ENCODE data around the gene GREB1L. TPM values are rescaled to one million over a fixed set of nuclear protein-coding genes. Genes with fewer than 3 reads are reported as not detected.

Gene GREB1L
- polyA plus RNA-seq, 1 experiment: 2.7 TPM

DNA sequence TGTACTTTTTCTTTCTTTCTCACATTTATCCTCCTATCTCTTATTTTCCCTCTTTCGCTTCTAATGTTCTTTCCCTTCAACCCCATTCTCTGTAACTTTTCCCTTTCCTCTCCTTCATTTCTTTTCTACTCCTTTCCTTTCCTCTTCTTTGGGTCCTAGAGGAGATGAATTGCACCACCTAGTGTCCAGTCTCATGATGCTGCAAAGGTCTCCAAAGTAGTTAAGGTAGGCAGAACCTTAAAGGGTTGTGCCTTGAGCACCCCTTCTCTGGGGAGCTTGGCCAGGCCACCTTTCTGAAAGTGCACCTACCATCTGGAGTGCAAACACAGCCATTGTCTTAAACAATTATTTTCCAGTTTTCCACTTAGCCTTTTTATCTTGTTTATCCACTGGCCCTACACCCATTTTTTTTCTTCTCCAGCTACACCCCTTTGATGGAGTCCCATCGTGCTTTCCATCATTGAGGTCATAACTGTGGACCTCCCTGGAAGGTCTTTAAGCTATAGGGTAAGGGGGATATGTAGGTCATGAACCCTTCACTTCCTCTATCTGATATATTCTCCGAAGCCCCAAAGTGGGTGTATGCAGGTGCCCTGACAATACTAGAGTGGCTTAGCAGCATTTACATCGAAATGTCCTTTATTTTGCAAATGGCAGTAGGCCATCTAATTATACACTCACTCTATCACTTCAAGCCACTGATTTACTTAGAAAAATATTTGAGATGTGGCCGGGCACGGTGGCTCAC, 202.6 kb downstream of the GREB1L start:
- no peak for DNase-seq (ENCODE audit: low read depth)
- Histone ChIP-seq H3K4me3 (ENCODE audit: low read depth, low read length) (no peak overlapping the region), H3K27me3 (ENCODE audit: control insufficient read depth, insufficient read depth, low read length) (no peaks in the 10 kb centered on the region), H3K36me3 (ENCODE audit: control insufficient read depth, insufficient read depth, low read length) (no peaks in the 10 kb centered on the region)
- CTCF ChIA-PET: interaction anchor here (0.7 to 9.7 kb wide), 17 partner anchors 9 to 250 kb away, joined by 3 to 207 read pairs (median 4); no protein-coding TSS in a partner anchor
- TF ChIP-seq, protein P1, sequence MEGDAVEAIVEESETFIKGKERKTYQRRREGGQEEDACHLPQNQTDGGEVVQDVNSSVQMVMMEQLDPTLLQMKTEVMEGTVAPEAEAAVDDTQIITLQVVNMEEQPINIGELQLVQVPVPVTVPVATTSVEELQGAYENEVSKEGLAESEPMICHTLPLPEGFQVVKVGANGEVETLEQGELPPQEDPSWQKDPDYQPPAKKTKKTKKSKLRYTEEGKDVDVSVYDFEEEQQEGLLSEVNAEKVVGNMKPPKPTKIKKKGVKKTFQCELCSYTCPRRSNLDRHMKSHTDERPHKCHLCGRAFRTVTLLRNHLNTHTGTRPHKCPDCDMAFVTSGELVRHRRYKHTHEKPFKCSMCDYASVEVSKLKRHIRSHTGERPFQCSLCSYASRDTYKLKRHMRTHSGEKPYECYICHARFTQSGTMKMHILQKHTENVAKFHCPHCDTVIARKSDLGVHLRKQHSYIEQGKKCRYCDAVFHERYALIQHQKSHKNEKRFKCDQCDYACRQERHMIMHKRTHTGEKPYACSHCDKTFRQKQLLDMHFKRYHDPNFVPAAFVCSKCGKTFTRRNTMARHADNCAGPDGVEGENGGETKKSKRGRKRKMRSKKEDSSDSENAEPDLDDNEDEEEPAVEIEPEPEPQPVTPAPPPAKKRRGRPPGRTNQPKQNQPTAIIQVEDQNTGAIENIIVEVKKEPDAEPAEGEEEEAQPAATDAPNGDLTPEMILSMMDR (IDR thresholded peaks at IDR 0.05; ENCODE audit: insufficient read depth, low read depth, low read length): peak; percentile 84
- POLR2A ChIA-PET: no interaction called here

DNA sequence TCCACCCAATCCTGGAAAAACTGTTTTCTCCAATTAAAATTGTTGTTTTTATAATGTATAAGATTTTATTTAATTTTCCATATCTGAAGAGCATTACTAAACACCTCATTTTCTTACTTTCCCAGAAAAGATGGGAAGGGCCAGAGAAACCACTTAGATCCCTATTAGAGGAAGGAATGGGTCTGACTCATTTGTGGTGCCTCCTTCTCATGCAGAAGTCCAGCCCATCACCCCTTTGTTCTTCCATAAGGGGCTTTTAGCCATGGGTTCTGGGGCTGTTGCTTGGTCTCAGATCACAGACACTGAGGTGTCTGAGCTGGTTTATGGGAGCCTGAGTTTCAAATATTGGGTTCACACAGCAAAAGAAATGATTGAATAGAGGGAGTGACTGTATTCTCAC, 206.3 kb downstream of the GREB1L start:
- Histone ChIP-seq H3K27me3 (ENCODE audit: control insufficient read depth, insufficient read depth, low read length) (no peaks in the 10 kb centered on the region), H3K4me3 (ENCODE audit: low read depth, low read length) (no peak overlapping the region), H3K36me3 (ENCODE audit: control insufficient read depth, insufficient read depth, low read length) (no peaks in the 10 kb centered on the region)
- ChIA-PET CTCF (interaction anchor here (2.4 kb wide), 1 partner anchor 253 kb away, joined by 12 read pairs; no protein-coding TSS in a partner anchor), POLR2A (no interaction called here)
- no peak for DNase-seq (ENCODE audit: low read depth)
- TF ChIP-seq, protein P1 (IDR thresholded peaks at IDR 0.05; ENCODE audit: insufficient read depth, low read depth, low read length): no peak

DNA sequence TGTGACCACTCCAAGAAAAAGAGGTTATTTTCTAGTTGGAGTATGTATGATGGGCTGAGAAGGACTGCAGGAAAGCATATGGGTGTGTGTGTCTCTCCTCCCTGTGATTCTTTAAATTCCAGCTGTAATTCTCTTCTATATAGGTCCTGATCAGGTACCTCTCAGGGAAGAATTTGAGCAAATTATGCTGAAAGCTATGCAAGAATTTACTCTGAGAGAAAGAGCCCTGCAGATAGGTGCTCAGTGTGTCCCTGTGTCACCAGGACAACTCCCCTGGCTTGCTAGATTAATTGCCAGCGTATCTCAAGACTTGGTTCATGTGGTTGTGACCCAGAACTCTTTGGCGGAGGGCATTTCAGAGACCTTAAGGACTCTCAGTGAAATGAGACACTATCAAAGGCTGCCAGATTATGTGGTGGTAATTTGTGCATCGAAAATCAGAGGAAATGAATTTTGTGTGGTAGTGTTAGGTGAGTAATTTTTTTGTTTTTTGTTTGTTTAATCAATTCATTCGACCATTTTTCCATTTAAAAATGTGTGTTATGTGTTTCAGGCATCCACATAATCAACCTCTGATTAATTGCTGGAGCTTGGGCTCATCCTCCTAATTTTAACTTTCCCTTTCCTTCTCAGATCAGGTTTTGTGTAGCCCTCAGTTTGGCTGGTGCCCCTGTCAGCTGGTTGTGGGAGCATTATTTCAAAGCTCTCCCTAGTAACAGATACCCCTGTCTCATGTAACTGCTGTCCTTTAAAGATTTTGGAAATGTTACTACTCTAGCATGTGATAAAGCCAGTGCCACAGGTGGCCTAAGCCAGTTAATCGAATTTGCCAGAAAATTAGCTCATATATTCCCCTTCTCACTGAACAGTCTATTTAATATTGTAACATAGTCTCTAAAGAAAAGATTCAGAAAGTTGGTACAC, 207.6 kb downstream of the GREB1L start:
- no peaks in the 10 kb centered on the region for H3K36me3 ChIP-seq (ENCODE audit: control insufficient read depth, insufficient read depth, low read length)
- DNase-seq (ENCODE audit: low read depth): no peak
- no peak overlapping the region for H3K4me3 ChIP-seq (ENCODE audit: low read depth, low read length)
- TF ChIP-seq, protein P1 (IDR thresholded peaks at IDR 0.05; ENCODE audit: insufficient read depth, low read depth, low read length): no peak
- CTCF ChIA-PET: interaction anchor here (1.1 to 2.4 kb wide), 2 partner anchors 255 to 258 kb away, joined by 4 to 12 read pairs; no protein-coding TSS in a partner anchor
- H3K27me3 ChIP-seq (ENCODE audit: control insufficient read depth, insufficient read depth, low read length): no peaks in the 10 kb centered on the region
- POLR2A ChIA-PET: no interaction called here

DNA sequence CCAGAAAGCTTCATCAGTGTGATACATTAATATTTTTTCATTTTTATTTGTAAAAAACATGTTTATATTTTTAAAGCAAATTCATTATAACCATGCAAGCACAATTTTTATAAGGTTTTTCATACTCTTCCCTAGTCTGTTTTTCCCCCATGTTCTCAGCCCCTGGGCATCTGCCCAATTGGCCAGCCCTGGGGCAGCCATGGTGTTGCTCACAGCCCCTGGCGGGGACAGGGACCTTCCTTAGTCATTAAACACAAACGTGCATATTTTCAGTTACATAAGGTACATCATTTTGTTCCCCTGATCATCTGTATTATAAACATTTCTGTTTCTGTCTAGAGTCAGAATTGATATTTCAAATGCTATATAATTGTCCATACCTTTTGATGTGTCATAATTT, 208.5 kb downstream of the GREB1L start:
- no peaks in the 10 kb centered on the region for H3K27me3 ChIP-seq (ENCODE audit: control insufficient read depth, insufficient read depth, low read length)
- no peak overlapping the region for H3K4me3 ChIP-seq (ENCODE audit: low read depth, low read length)
- ChIA-PET CTCF (interaction anchor here (2.4 kb wide), 1 partner anchor 256 kb away, joined by 12 read pairs; no protein-coding TSS in a partner anchor), POLR2A (interaction anchor here (0.5 kb wide), 1 partner anchor 8 kb away, joined by 6 read pairs; no protein-coding TSS in a partner anchor)
- DNase-seq (ENCODE audit: low read depth): no peak
- TF ChIP-seq, protein P1 (IDR thresholded peaks at IDR 0.05; ENCODE audit: insufficient read depth, low read depth, low read length): no peak
- no peaks in the 10 kb centered on the region for H3K36me3 ChIP-seq (ENCODE audit: control insufficient read depth, insufficient read depth, low read length)

DNA sequence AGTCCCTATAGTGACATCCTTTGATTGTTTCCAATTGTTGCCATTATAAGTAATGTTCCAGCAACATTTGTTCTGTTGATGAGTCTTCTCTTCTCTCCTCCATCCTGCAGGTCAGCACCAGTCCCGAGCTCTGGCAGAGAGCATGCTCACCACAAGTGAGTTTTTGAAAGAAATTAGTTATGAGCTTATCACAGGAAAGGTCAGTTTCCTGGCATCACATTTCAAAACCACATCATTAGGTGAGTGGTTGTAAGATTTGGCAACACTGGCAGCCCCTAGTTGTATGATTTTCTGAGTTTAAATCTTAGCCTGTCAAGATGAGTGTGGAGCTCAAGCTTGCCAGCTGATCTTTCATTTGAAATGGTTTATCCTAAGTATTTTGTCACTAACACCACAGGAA, 208.9 kb downstream of the GREB1L start:
- no peaks in the 10 kb centered on the region for H3K27me3 ChIP-seq (ENCODE audit: control insufficient read depth, insufficient read depth, low read length)
- no peak for DNase-seq (ENCODE audit: low read depth)
- H3K4me3 ChIP-seq (ENCODE audit: low read depth, low read length): no peak overlapping the region
- ChIA-PET CTCF (interaction anchor here (0.9 to 2.4 kb wide), 2 partner anchors 255 to 256 kb away, joined by 6 to 12 read pairs; no protein-coding TSS in a partner anchor), POLR2A (interaction anchor here (0.5 kb wide), 1 partner anchor 9 kb away, joined by 6 read pairs; no protein-coding TSS in a partner anchor)
- no peaks in the 10 kb centered on the region for H3K36me3 ChIP-seq (ENCODE audit: control insufficient read depth, insufficient read depth, low read length)
- TF ChIP-seq, protein P1 (IDR thresholded peaks at IDR 0.05; ENCODE audit: insufficient read depth, low read depth, low read length): no peak
